ENCODE data around the gene KRTAP9-7.
"Not testable (repeated sequence)": the region's sequence is repeated elsewhere in the genome, so short reads cannot be mapped to it uniquely, and the experiment has no call there.

The KRTAP9-7 gene

GRCh38 chr17:41251261-41251660 lies 24.2 kb upstream of the KRTAP9-7 start:
- TF ChIP-seq REST (IDR thresholded peaks at IDR 0.05; ENCODE audit: insufficient read depth in 1 of 2, low read depth in 2 of 2, low read length in 2 of 2) (no peak), SIN3A (IDR thresholded peaks at IDR 0.05; ENCODE audit: borderline replicate concordance, insufficient read depth, low read length) (no peak), FOXP2 (optimal IDR thresholded peaks at IDR 0.05; ENCODE audit: borderline replicate concordance, extremely low read depth, extremely low read length, insufficient read depth) (no peak), TAF1 (IDR thresholded peaks at IDR 0.05; ENCODE audit: borderline replicate concordance, insufficient read depth, low read length) (no peak), POLR2AphosphoS5 (IDR thresholded peaks at IDR 0.05; ENCODE audit: low read depth, low read length) (no peak)

DNA sequence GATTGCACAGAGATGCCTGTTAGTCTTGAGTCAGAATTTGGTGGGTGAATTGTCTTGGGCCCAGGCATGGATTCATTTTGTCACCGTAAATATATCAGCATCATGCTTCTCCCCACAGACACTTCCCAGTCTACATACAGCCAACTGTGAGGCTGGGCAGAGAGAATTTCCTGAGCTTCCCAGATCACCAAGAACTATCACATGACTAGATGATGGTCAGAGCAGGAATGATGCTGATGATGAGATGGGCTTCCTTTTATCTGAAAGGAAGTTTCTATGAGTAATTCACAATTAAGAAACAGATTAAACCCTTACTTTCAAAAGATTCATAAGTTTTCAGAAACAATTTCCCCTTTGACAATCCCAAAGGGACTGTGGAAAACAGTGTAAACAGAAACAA lies 20.6 kb upstream of the KRTAP9-7 start:
- TF ChIP-seq SIN3A (IDR thresholded peaks at IDR 0.05; ENCODE audit: borderline replicate concordance, insufficient read depth, low read length) = no peak
- TF ChIP-seq POLR2AphosphoS5 (IDR thresholded peaks at IDR 0.05; ENCODE audit: low read depth, low read length) = no peak
- no peak for TF ChIP-seq FOXP2 (optimal IDR thresholded peaks at IDR 0.05; ENCODE audit: borderline replicate concordance, extremely low read depth, extremely low read length, insufficient read depth)

DNA sequence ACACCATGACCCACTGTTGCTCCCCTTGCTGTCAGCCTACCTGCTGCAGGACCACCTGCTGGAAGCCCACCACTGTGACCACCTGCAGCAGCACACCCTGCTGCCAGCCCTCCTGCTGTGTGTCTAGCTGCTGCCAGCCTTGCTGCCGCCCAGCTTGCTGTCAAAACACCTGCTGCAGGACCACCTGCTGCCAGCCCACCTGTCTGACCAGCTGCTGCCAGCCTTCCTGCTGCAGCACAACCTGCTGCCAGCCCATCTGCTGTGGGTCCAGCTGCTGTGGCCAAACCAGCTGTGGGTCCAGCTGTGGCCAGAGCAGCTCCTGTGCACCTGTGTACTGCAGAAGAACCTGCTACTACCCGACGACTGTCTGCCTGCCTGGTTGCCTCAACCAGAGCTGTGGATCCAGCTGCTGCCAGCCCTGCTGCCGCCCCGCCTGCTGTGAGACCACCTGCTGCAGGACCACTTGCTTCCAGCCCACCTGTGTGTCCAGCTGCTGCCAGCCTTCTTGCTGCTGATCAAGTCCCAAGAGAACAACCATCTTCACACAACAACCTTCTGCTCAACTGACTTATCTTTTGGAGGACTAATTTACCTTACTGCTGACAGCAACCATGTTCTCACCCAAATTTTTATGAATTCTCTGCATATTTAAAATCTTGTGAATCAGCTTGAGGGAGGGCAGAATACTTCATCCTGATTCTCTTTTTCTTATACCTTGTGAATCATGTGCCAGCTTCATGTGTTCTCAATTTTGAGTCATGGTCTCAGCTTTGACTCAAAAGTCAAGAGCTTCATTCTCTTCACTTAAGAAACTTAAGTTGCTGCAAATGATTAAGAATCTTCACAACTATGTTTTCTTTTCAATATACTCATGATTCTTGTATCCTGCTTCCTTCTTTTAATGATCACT lies 19.9 kb upstream of the KRTAP9-7 start, which contains the start of gene KRTAP9-9:
TSS of gene KRTAP9-9 (plus strand) at position 4 of the 910 bp plus-strand sequence.
- TF ChIP-seq POLR2AphosphoS5 (IDR thresholded peaks at IDR 0.05; ENCODE audit: low read depth, low read length); REST (IDR thresholded peaks at IDR 0.05; ENCODE audit: insufficient read depth in 1 of 2, low read depth in 2 of 2, low read length in 2 of 2); SIN3A (IDR thresholded peaks at IDR 0.05; ENCODE audit: borderline replicate concordance, insufficient read depth, low read length): not testable (repeated sequence)

- TF ChIP-seq FOXP2 (optimal IDR thresholded peaks at IDR 0.05; ENCODE audit: borderline replicate concordance, extremely low read depth, extremely low read length, insufficient read depth) = no peak
- TF ChIP-seq POLR2AphosphoS5 (IDR thresholded peaks at IDR 0.05; ENCODE audit: low read depth, low read length) = no peak
- TF ChIP-seq SIN3A (IDR thresholded peaks at IDR 0.05; ENCODE audit: borderline replicate concordance, insufficient read depth, low read length) = no peak
- TF ChIP-seq REST (IDR thresholded peaks at IDR 0.05; ENCODE audit: insufficient read depth in 1 of 2, low read depth in 2 of 2, low read length in 2 of 2) = no peak
- TF ChIP-seq TAF1 (IDR thresholded peaks at IDR 0.05; ENCODE audit: borderline replicate concordance, insufficient read depth, low read length) = no peak
Measured at GRCh38 chr17:41256291-41256685, 19.2 kb upstream of the KRTAP9-7 start.

DNA sequence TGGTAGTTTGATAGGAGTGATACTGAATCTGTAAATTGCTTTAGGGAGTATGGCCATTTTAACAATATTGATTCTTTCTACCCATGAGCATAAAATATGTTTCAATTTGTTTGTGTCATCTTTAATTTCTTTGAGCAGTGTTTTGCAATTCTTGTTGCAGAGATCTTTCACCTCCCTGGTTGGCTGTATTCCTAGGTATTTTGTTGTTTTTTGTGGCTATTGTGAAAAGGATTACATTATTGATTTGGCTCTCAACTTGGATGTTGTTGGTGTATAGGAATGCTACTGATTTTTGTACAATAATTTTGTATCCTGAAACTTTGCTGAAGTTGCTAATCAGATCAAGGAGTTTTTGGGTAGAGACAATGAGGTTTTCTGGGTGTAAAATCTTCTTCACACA lies 17.1 kb upstream of the KRTAP9-7 start:
- no peak for TF ChIP-seq POLR2AphosphoS5 (IDR thresholded peaks at IDR 0.05; ENCODE audit: low read depth, low read length)
- TF ChIP-seq REST (IDR thresholded peaks at IDR 0.05; ENCODE audit: insufficient read depth in 1 of 2, low read depth in 2 of 2, low read length in 2 of 2) = no peak
- no peak for TF ChIP-seq TAF1 (IDR thresholded peaks at IDR 0.05; ENCODE audit: borderline replicate concordance, insufficient read depth, low read length)
- TF ChIP-seq SIN3A (IDR thresholded peaks at IDR 0.05; ENCODE audit: borderline replicate concordance, insufficient read depth, low read length) = no peak
- no peak for TF ChIP-seq FOXP2 (optimal IDR thresholded peaks at IDR 0.05; ENCODE audit: borderline replicate concordance, extremely low read depth, extremely low read length, insufficient read depth)
